Activated CD8-positive, alpha-beta memory T cell treated with anti-CD3 and anti-CD28 coated beads for 36 hours (primary cell): Measurements from ENCODE around the gene SRSF12. TPM values are rescaled to one million over a fixed set of nuclear protein-coding genes. Genes with fewer than 3 reads are reported as not detected.
"Not testable (repeated sequence)": the region's sequence is repeated elsewhere in the genome, so short reads cannot be mapped to it uniquely, and the experiment has no call there.

Source experiments
- CTCF ChIA-PET: fragments of 350-600 bp; sonication (Branson Sonifier 250); formaldehyde crosslinking; loops from one replicate; lab custom pipeline; 2021; ENCODE audit warnings: antibody characterized with exemption; lab: Charles Lee
- POLR2A ChIA-PET: fragments of 350-600 bp; sonication (Branson Sonifier 250); formaldehyde crosslinking; loops from one replicate; lab custom pipeline; 2021; ENCODE audit warnings: antibody characterized with exemption; lab: Charles Lee
- total RNA-seq, 2 experiments: library from RNA; stranded (reverse); gene quantifications; one replicate each; pipeline ENCODE4 v1.2.3, GENCODE V29; 2021

The SRSF12 gene
- total RNA-seq, 2 experiments from 2014 or later = 0.82 to 0.84 TPM

- CTCF ChIA-PET = interaction anchor here (0.5 kb wide), 1 partner anchor 667 kb away, joined by 3 read pairs; no protein-coding TSS in a partner anchor
- POLR2A ChIA-PET = no interaction called here
These were observed 16.9 kb upstream of the SRSF12 start for GRCh38 chr6:89134723-89135122.

- ChIA-PET CTCF (no interaction called here), POLR2A (no interaction called here)
These were observed 16.1 kb upstream of the SRSF12 start for GRCh38 chr6:89133981-89134380.

DNA sequence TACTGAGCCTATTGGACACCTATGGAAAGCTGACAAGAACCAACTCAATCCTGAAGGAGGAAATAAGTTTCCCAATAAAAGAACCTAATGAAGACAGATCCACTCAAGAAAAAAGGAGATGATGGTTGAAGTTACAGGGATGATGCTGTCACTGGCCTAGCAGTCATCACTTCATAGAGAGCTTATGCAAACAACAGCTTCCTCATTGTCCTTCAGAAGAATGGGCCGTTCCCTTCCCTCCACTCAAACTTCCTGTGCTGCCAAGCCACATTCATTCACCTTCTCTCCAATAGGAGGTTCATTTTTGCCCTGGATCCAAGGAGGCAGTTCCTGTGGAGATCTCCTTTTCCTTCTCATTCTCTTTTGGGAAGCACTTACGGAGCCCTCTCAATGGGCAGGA lies 14.2 kb upstream of the SRSF12 start:
- ChIA-PET CTCF (interaction anchor here (1.3 kb wide), 1 partner anchor 11 kb away, joined by 3 read pairs; no protein-coding TSS in a partner anchor), POLR2A (no interaction called here)

- ChIA-PET CTCF (no interaction called here), POLR2A (no interaction called here)
These were observed 13.7 kb upstream of the SRSF12 start for GRCh38 chr6:89131599-89131998.

DNA sequence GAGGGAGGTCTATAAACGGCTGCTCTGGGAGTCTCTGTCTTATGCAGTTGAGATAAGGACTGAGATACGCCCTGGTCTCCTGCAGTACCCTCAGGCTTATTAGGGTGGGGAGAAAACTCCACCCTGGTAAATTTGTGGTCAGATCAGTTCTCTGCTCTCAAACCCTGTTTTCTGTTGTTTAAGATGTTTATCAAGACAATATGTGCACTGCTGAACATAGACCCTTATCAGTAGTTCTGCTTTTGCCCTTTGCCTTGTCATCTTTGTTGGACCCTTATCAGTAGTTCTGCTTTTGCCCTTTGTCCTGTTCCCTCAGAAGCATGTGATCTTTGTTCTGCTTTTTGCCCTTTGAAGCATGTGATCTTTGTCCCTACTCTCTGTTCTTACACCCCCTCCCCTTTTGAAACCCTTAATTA lies 10.4 kb upstream of the SRSF12 start:
- CTCF ChIA-PET, POLR2A ChIA-PET: not testable (repeated sequence)

- CTCF ChIA-PET = interaction anchor here (0.5 to 0.6 kb wide), 2 partner anchors 49 to 232 kb away, joined by 5 to 6 read pairs; no protein-coding TSS in a partner anchor
- POLR2A ChIA-PET = interaction anchor here (0.5 kb wide), 1 partner anchor 54 kb away, joined by 3 read pairs; no protein-coding TSS in a partner anchor
These were observed 4.8 kb upstream of the SRSF12 start for GRCh38 chr6:89122625-89123024.

DNA sequence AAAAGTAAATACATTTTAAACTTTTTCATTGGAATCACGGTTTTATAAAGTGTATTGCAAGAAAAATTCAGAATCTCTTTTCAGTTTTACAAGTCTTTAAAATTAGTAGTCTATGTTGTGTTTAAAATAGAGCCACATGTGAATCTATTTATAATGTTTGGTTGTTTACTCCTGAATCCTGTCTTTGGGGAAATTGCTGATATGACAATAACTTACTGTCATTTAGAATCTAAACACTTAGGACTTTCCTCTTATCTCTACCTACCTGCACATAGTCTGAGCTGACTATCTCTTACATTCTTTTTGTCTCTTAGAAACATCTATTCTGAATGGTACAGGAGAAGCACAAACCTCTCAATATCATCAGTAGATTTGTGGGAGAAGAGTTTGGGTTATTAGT lies 4.1 kb upstream of the SRSF12 start:
- ChIA-PET CTCF (interaction anchor here (0.5 kb wide), 1 partner anchor 50 kb away, joined by 5 read pairs; no protein-coding TSS in a partner anchor), POLR2A (no interaction called here)

- CTCF ChIA-PET = no interaction called here
- POLR2A ChIA-PET = no interaction called here
These were observed 2.5 kb upstream of the SRSF12 start for GRCh38 chr6:89120371-89120770.

GRCh38 chr6:89118931-89119330 lies 1.1 kb upstream of the SRSF12 start:
- CTCF ChIA-PET = interaction anchor here (0.6 kb wide), 1 partner anchor 73 kb away, joined by 4 read pairs; no protein-coding TSS in a partner anchor

GRCh38 chr6:89116702-89117101 lies 1.2 kb downstream of the SRSF12 start:
- ChIA-PET CTCF (interaction anchor here (1.0 kb wide), 1 partner anchor 134 kb away, joined by 5 read pairs; no protein-coding TSS in a partner anchor), POLR2A (interaction anchor here (1.2 to 2.4 kb wide), 2 partner anchors 29 to 36 kb away, joined by 4 to 6 read pairs; partner anchors contain the start of genes PM20D2 and PNRC1)

More at GRCh38 chr6:89118931-89119330, 1.1 kb upstream of the SRSF12 start:
- POLR2A ChIA-PET = no interaction called here

DNA sequence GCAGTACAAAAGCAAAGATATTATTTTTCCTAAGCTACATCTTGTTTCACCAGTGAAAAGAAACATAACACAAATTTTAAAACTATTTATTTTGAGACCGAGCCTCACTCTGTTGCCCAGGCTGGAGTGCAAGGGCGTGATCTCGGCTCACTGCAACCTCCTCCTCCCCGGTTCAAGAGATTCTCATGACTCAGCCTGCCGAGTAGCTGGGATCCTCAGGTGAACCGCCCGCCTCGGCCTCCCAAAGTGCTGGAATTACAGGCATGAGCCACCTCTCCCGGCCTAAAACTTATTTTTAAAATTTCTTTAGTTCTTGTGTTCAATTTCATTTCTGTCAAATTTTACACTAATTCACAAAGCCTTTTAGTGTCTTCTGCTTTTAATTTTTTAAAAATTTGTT lies 5.9 kb downstream of the SRSF12 start:
- POLR2A ChIA-PET = no interaction called here
- CTCF ChIA-PET = no interaction called here

DNA sequence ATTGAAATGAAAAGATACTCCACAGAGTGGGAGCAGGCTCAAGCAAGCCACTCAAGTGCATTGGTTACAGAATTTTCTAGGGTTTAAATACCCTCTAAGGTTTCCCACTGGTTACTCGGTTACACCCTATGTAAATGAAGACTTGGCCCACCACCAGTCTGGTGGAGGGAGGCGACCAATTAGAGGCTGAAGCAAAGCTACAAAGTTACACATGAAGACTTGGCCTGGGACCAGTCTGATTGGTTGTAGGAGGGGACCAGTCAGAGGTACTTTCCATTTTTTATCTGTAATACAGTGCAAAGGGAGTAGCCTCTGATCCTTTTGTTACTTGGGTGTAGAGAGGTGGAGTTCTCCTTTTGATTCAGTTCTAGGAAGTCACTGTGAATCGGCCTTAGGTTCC lies 7.6 kb downstream of the SRSF12 start:
- ChIA-PET CTCF (no interaction called here), POLR2A (no interaction called here)

DNA sequence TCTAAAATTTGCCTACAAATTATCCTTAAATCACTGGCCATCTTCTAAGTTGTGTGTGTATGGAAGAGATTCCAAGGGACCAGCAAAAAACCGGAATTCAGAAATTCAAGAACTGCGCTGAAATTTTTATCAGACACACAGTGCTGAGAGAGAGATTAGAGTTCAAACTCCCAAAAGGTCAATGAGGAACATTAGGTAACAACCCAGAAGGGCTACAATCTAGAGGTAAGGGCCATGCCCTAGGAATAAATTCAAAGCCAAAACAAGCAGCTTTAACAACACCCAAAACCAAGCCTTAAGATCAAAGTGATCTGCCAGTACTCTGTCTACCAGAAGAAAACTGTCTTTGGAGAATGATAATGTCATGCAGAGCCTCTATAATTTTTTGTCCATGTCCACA lies 17.8 kb downstream of the SRSF12 start:
- POLR2A ChIA-PET = no interaction called here
- CTCF ChIA-PET = no interaction called here

DNA sequence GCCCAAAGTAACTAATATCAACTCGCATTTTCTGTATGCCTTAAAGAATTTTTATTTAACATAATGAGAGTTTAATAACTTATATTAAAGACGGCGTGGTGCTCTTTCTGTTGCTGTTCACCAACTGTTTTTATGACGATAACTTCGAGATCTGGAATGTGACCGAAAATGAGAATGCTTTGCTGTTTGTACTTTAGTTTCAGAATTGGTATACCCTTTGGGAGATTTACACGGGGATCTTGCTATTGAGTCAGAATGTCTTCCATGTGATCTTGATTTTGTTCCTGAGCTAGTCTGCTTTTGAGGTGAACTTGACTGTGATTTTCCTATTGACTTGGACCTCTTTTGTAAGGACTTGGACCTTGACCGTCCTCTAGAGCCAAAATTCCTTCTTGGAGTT lies 19.4 kb downstream of the SRSF12 start:
- CTCF ChIA-PET = no interaction called here

GRCh38 chr6:89087881-89088280 lies 30.0 kb downstream of the SRSF12 start:
- CTCF ChIA-PET = no interaction called here
- POLR2A ChIA-PET = no interaction called here

More for the DNA sequence above, 19.4 kb downstream of the SRSF12 start:
- POLR2A ChIA-PET = interaction anchor here (1.1 to 1.9 kb wide), 2 partner anchors 18 to 47 kb away, joined by 3 to 8 read pairs; partner anchors contain the start of genes PM20D2 and PNRC1

GRCh38 chr6:89085409-89086205 lies 32.3 kb downstream of the SRSF12 start:
- POLR2A ChIA-PET = interaction anchor here (7.6 kb wide), 1 partner anchor 61 kb away, joined by 91 read pairs; the partner anchor contains the start of gene PM20D2
- CTCF ChIA-PET = no interaction called here

DNA sequence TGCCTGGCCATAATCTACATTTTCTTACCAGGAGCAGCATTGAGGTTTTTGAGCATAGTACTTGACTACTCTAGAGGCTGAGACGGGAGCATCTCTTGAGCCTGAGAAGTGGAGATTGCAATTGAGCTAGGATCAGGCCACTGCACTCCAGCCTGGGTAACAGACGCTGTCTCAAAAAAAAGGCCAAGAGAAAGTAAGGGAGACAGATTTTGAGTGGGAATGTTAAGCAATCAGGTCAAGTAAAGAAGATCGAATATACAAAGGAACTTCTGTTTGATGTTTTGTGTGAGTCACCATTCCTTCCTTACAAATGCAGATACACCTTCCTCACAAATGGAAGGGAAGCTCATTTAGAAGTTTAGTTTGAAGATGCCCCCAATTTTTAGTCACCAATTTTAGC lies 32.9 kb downstream of the SRSF12 start:
- ChIA-PET POLR2A (interaction anchor here (7.6 kb wide), 1 partner anchor 62 kb away, joined by 91 read pairs; the partner anchor contains the start of gene PM20D2), CTCF (no interaction called here)

GRCh38 chr6:89084542-89084941 lies 33.3 kb downstream of the SRSF12 start:
- CTCF ChIA-PET = no interaction called here

DNA sequence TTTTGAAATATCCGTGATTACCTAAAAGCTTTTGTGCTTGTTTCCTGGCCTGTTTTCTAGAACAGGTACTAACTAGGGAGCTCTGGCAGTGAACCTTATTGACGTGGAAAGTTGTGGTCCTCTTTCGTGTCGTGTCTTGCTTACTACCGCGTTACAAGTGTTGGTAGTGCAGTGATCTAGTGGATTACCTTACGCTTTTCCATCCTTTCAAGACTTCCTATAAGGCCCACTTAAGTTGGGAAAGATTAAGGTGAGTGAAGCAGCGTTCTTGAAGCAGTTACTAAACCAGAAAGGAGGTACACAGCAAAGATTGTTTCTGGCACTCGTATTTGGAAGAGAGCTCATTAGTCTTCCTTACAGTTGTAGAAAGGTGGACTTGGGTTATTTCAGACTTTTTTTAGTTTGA lies 35.4 kb downstream of the SRSF12 start:
- ChIA-PET POLR2A (interaction anchor here (0.5 to 7.6 kb wide), 2 partner anchors 64 to 281 kb away, joined by 3 to 91 read pairs; partner anchors contain the start of gene PM20D2), CTCF (interaction anchor here (1.1 to 1.8 kb wide), 2 partner anchors 24 to 64 kb away, joined by 3 to 8 read pairs; partner anchors contain the start of gene PM20D2)

More at GRCh38 chr6:89084542-89084941, 33.3 kb downstream of the SRSF12 start:
- POLR2A ChIA-PET = interaction anchor here (7.6 kb wide), 1 partner anchor 62 kb away, joined by 91 read pairs; the partner anchor contains the start of gene PM20D2
